ENCODE measurements around the gene PHETA1.

DNA sequence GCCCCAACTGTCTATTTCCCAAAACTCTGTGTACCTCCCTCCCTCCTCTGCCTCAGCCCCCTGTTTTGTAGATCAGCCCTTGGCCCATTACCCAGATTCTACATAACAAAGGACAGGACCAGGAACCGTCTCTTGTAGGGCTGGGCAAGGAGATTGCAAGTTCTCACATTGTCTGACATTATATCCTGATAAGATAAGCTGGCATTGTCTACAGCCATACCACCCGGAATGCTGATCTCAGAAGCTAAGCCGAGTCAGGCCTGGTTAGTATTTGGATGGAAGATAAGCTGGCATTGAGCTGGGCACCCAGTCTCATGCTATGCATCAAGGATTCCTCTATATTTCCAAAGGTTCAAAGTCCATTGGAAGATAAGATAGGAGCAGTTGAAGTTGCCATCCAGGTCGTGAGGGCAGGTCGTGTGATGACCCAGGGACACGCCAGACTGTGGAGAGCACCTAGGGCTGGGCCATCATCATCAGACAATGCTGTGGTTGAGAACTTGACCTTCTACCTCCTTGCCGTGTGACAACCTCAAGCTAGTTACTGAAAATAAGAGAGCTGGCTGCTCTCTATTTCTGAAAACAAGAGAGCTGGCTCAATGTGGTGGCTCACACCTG, 29.5 kb downstream of the PHETA1 start:
- TF ChIP-seq, protein P1, sequence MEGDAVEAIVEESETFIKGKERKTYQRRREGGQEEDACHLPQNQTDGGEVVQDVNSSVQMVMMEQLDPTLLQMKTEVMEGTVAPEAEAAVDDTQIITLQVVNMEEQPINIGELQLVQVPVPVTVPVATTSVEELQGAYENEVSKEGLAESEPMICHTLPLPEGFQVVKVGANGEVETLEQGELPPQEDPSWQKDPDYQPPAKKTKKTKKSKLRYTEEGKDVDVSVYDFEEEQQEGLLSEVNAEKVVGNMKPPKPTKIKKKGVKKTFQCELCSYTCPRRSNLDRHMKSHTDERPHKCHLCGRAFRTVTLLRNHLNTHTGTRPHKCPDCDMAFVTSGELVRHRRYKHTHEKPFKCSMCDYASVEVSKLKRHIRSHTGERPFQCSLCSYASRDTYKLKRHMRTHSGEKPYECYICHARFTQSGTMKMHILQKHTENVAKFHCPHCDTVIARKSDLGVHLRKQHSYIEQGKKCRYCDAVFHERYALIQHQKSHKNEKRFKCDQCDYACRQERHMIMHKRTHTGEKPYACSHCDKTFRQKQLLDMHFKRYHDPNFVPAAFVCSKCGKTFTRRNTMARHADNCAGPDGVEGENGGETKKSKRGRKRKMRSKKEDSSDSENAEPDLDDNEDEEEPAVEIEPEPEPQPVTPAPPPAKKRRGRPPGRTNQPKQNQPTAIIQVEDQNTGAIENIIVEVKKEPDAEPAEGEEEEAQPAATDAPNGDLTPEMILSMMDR (IDR thresholded peaks at IDR 0.05; ENCODE audit: low read depth, low read length, poor library complexity, severe bottlenecking), result no peak
- no peak for TF ChIP-seq EZH2phosphoT487 (IDR thresholded peaks at IDR 0.05; ENCODE audit: borderline replicate concordance, low read length)
